Measurements from ENCODE around the gene CELF2. TPM values are rescaled to one million over a fixed set of nuclear protein-coding genes. Genes with fewer than 3 reads are reported as not detected.
"Not testable (repeated sequence)": the region's sequence is repeated elsewhere in the genome, so short reads cannot be mapped to it uniquely, and the experiment has no call there.

Gene CELF2
- total RNA-seq, 1 experiment from 2014 or later = 28.7 TPM

GRCh38 chr10:11364241-11364640 lies 346.6 kb downstream of the CELF2 start:
- Histone ChIP-seq H2BK120ac (ENCODE audit: low read depth, low read length, poor library complexity, severe bottlenecking) (no peak overlapping the region), H3T11ph (ENCODE audit: low read length) (no peak overlapping the region), H3K23me2 (ENCODE audit: insufficient read length, low read depth, low read length, poor library complexity, severe bottlenecking) (no peaks in the 10 kb centered on the region), H3K4ac (ENCODE audit: low read depth, low read length) (no peak overlapping the region), H4K20me1 (ENCODE audit: control insufficient read depth, insufficient read depth, insufficient read length) (no peaks in the 10 kb centered on the region), H3K79me1 (ENCODE audit: insufficient read depth, low read depth, low read length, poor library complexity, severe bottlenecking) (no peaks in the 10 kb centered on the region), H4K91ac (ENCODE audit: insufficient read length, low read depth, low read length) (no peak overlapping the region), H3K9me3 (ENCODE audit: control insufficient read depth, low read depth, low read length) (no peaks in the 10 kb centered on the region), H2AK5ac (ENCODE audit: insufficient read length, low read length) (no peak overlapping the region), H4K5ac (ENCODE audit: insufficient read length, low read depth, low read length) (no peak overlapping the region), H3K4me2 (ENCODE audit: insufficient read depth, insufficient read length, low read length) (no peak overlapping the region), H3K18ac (ENCODE audit: insufficient read length, low read depth, low read length) (no peak overlapping the region), H3K23ac (ENCODE audit: insufficient read length, low read depth, low read length) (no peak overlapping the region), H3K27ac (ENCODE audit: insufficient read length, low read depth, low read length) (no peak overlapping the region), H3K27me3 (ENCODE audit: insufficient read depth, low read length) (no peaks in the 10 kb centered on the region), H4K8ac (replicated peaks; ENCODE audit: insufficient read length, low read depth, low read length) (no peak overlapping the region), H3K56ac (ENCODE audit: insufficient read length, low read depth, low read length) (no peak overlapping the region), H3K4me1 (ENCODE audit: insufficient read depth, low read length) (no peaks in the 10 kb centered on the region), H2AFZ (ENCODE audit: low read length) (no peak overlapping the region), H2BK5ac (ENCODE audit: insufficient read length, low read length) (no peak overlapping the region), H3K9ac (ENCODE audit: extremely low read depth, insufficient read length, low read length) (no peak overlapping the region), H2BK12ac (ENCODE audit: insufficient read length, low read depth, low read length) (no peak overlapping the region), H2BK20ac (ENCODE audit: low read depth, low read length, poor library complexity, severe bottlenecking) (no peak overlapping the region), H3K79me2 (ENCODE audit: insufficient read depth, low read length) (no peaks in the 10 kb centered on the region), H2BK15ac (ENCODE audit: low read depth, low read length) (no peak overlapping the region), H3K14ac (ENCODE audit: insufficient read depth, low read length) (no peak overlapping the region)
- H3K4me3 Mint-ChIP-seq = no peak overlapping the region
- peaks cover 4 to 5% of the 10 kb centered on the region in 2 experiments for H3K9me3 Mint-ChIP-seq
- H3K27ac Mint-ChIP-seq = no peak overlapping the region; a peak in 1 of 7 replicates
- no peaks in the 10 kb centered on the region for H3K27me3 Mint-ChIP-seq (ENCODE audit: low read depth)
- TF ChIP-seq CTCF (conservative IDR thresholded peaks at IDR 0.05) = no peak
- peaks cover 0 to 5% (median 0%) of the 10 kb centered on the region in 3 experiments; a peak in 4 of 7 replicates for H3K36me3 Mint-ChIP-seq (ENCODE audit: insufficient read depth in 1 of 3, low read depth in 3 of 3)
- peaks cover 0 to 3% of the 10 kb centered on the region in 2 experiments; a peak in 2 of 4 replicates for H3K4me1 Mint-ChIP-seq
- DNase-seq = no peak
- no CpG with 5 or more reads among the region's 1 CpG for WGBS (ENCODE audit: extremely low coverage, insufficient read length, low lambda C conversion rate)

- H3K23ac ChIP-seq (ENCODE audit: insufficient read length, low read depth, low read length); H2BK5ac ChIP-seq (ENCODE audit: insufficient read length, low read length); DNase-seq; H3K23me2 ChIP-seq (ENCODE audit: insufficient read length, low read depth, low read length, poor library complexity, severe bottlenecking); H2BK20ac ChIP-seq (ENCODE audit: low read depth, low read length, poor library complexity, severe bottlenecking); H4K91ac ChIP-seq (ENCODE audit: insufficient read length, low read depth, low read length); H3K9me3 ChIP-seq (ENCODE audit: control insufficient read depth, low read depth, low read length); H3K14ac ChIP-seq (ENCODE audit: insufficient read depth, low read length); H3K36me3 Mint-ChIP-seq (ENCODE audit: insufficient read depth in 1 of 3, low read depth in 3 of 3); H3K27ac Mint-ChIP-seq; H3K27me3 Mint-ChIP-seq (ENCODE audit: low read depth); H4K20me1 ChIP-seq (ENCODE audit: control insufficient read depth, insufficient read depth, insufficient read length); H3K9me3 Mint-ChIP-seq; H2AFZ ChIP-seq (ENCODE audit: low read length); H3K4me1 ChIP-seq (ENCODE audit: insufficient read depth, low read length); H3K9ac ChIP-seq (ENCODE audit: extremely low read depth, insufficient read length, low read length); H3K4me1 Mint-ChIP-seq; H2AK5ac ChIP-seq (ENCODE audit: insufficient read length, low read length); H2BK12ac ChIP-seq (ENCODE audit: insufficient read length, low read depth, low read length); H4K8ac ChIP-seq (replicated peaks; ENCODE audit: insufficient read length, low read depth, low read length); H3K4ac ChIP-seq (ENCODE audit: low read depth, low read length); H3K79me2 ChIP-seq (ENCODE audit: insufficient read depth, low read length); H3K27me3 ChIP-seq (ENCODE audit: insufficient read depth, low read length); H2BK15ac ChIP-seq (ENCODE audit: low read depth, low read length); H3K18ac ChIP-seq (ENCODE audit: insufficient read length, low read depth, low read length); H4K5ac ChIP-seq (ENCODE audit: insufficient read length, low read depth, low read length); H3K4me2 ChIP-seq (ENCODE audit: insufficient read depth, insufficient read length, low read length); H2BK120ac ChIP-seq (ENCODE audit: low read depth, low read length, poor library complexity, severe bottlenecking); H3K4me3 Mint-ChIP-seq; H3T11ph ChIP-seq (ENCODE audit: low read length); H3K79me1 ChIP-seq (ENCODE audit: insufficient read depth, low read depth, low read length, poor library complexity, severe bottlenecking); H3K56ac ChIP-seq (ENCODE audit: insufficient read length, low read depth, low read length); H3K27ac ChIP-seq (ENCODE audit: insufficient read length, low read depth, low read length): not testable (repeated sequence)
- WGBS (ENCODE audit: extremely low coverage, insufficient read length, low lambda C conversion rate) = no CpG with 5 or more reads among the region's 4 CpGs
Observed at GRCh38 chr10:11366889-11367288, 349.2 kb downstream of the CELF2 start.
